Stimulated activated naive CD8-positive, alpha-beta T cell treated with anti-CD3 and anti-CD28 coated beads, Interleukin-15, Interleukin-2, amounts not matched to agents 100 U/mL and 50 U/mL, for 24 hours (primary cell): ENCODE data around the gene EGLN2.
"Not testable (repeated sequence)": the region's sequence is repeated elsewhere in the genome, so short reads cannot be mapped to it uniquely, and the experiment has no call there.

Source experiments
- ATAC-seq: fragments of 150-1000 bp; cut with Tn5 transposase; one replicate; pipeline ENCODE4 v1.10.0; 2021
- DNase-seq: peaks from one replicate; pipeline ENCODE4 v3.0.0; 2021

The EGLN2 gene

DNA sequence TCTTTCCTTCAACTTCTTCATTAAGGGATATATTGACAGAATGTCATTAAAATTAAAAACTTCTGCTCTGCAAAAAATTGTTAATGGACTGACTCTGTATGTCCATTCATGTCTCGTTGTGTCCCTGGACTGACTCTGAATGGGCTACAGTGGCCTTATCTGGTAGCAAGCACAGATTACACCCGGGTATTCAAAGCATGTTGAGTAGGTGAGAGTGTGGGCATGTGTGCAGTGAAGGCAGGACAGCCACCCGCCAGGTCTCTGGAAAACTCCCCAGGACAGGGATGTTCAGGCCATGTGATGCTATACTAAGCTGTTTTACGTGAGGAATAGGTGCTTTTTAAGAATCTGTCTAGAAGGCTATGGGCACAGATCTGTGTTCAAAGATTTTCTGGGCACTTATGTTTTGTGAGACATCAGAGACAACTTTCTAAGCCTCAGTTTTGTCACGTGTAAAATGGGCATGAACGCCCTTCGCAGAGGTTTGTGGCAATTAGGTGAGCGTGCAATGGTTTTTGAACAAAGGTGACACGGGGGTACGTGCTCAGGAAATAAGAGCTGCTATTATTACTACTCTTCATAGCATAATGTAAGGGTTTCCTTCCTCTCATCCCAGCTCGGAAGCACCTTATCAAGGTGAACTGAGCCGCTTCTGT, 44.1 kb downstream of the EGLN2 start:
- DNase-seq, ATAC-seq: not testable (repeated sequence)

DNA sequence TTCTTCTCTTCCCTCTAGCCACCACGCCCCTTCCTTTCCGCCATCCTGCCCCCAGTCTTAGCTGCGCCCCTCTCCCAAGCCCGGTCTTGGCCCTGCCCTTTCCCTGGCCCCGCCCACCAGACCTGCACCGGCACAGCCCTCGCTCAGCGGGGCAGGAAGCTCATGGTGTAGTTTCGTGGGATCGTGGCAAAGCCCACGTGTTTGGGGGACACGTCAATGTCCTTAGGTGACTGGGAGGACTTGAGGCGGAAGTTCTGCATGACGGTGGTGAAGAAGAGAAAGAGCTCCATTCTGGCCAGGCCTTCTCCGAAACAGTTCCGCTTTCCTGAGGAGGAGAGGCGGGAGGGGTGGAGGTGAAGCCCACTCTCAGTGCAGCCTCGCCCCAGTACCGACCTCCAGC, 44.7 kb downstream of the EGLN2 start:
- DNase-seq: peak; percentile 67
- peak; percentile 97 for ATAC-seq

DNA sequence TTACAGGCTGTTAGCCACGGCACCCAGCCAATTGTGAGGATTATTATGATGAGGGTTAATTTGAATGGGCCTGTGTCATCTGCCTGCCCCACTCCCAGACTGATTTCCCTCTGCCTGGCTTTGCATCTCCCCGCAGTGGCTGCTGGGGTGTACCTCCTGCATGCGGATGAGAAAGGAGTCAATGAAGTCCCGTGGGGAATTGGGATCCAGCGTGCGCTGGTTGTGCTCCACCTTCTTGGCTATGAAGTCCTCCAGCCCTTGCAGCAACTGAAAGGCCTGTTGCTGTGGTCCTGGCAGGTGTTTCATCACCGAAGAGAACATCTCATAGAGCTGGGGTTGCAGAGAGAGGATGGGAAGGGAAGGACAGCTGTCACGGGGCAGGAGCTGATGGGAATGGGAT, 47.7 kb downstream of the EGLN2 start:
- not testable (repeated sequence) for DNase-seq, ATAC-seq

DNA sequence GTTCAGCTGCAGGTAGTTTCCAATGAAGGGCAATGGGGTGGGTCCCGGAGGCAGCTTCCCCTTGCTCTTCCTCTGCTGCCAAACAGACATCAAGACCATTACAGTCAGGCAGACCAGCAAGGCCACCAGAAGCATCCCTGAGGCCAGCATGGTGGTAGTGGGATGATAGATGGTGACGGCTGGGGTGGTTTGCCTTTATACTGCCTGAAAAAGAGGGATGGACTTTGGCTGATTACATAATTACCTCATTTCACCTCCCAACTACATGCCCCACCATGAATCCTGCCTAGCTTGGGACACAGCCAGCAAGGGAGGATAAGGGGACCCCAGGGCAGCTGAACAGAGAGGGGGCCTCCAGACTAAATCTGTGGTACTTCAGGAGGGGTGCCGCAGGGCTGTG, 51.3 kb downstream of the EGLN2 start, which contains the start of gene CYP2A6:
CYP2A6 (minus strand) TSS at position 171 of the 400 bp plus-strand sequence; CDS start at position 150, 21 bp downstream.
- ATAC-seq, DNase-seq: not testable (repeated sequence)

GRCh38 chr19:40852467-40853152, 53.6 kb downstream of the EGLN2 start:
- not testable (repeated sequence) for DNase-seq, ATAC-seq
